ENCODE measurements around the gene PHLPP1.

- TF ChIP-seq POLR2A (IDR thresholded peaks at IDR 0.05) (no peak), CTCF (IDR thresholded peaks at IDR 0.05) (no peak)
These were observed 110.0 kb downstream of the PHLPP1 start for GRCh38 chr18:62825382-62825781.

Data from Peyer's patch (tissue), 4 donors.